Measurements from ENCODE around the gene PIP4K2A. TPM values are rescaled to one million over a fixed set of nuclear protein-coding genes. Genes with fewer than 3 reads are reported as not detected.

The PIP4K2A gene
- total and polyA plus RNA-seq, 2 of the 13 experiments (the other 11 are each of a cell fraction or from before 2014, with no cell fraction given), result 9.1 to 22.6 TPM

GRCh38 chr10:22682237-22683139, 31.9 kb downstream of the PIP4K2A start (continued):
- TF ChIP-seq, protein P1, sequence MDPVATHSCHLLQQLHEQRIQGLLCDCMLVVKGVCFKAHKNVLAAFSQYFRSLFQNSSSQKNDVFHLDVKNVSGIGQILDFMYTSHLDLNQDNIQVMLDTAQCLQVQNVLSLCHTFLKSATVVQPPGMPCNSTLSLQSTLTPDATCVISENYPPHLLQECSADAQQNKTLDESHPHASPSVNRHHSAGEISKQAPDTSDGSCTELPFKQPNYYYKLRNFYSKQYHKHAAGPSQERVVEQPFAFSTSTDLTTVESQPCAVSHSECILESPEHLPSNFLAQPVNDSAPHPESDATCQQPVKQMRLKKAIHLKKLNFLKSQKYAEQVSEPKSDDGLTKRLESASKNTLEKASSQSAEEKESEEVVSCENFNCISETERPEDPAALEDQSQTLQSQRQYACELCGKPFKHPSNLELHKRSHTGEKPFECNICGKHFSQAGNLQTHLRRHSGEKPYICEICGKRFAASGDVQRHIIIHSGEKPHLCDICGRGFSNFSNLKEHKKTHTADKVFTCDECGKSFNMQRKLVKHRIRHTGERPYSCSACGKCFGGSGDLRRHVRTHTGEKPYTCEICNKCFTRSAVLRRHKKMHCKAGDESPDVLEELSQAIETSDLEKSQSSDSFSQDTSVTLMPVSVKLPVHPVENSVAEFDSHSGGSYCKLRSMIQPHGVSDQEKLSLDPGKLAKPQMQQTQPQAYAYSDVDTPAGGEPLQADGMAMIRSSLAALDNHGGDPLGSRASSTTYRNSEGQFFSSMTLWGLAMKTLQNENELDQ (CRISPR knock-in tag; IDR thresholded peaks at IDR 0.05; ENCODE audit: borderline replicate concordance), result no peak
- TF ChIP-seq NR0B2 (CRISPR knock-in tag; IDR thresholded peaks at IDR 0.05) (no peak), MIXL1 (CRISPR knock-in tag; IDR thresholded peaks at IDR 0.05) (0 out of 2 replicates have a peak, but pooled peaks have one; percentile 43), TFAP4 (IDR thresholded peaks at IDR 0.05; ENCODE audit: borderline replicate concordance, low read depth) (peak; percentile 14; the same call in 1 of the 2 replicates), STAT5B (CRISPR knock-in tag; IDR thresholded peaks at IDR 0.05) (no peak), ZC3H13 (CRISPR knock-in tag; IDR thresholded peaks at IDR 0.05) (0 out of 2 replicates have a peak, but pooled peaks have one; percentile 3), MBD4 (IDR thresholded peaks at IDR 0.05; ENCODE audit: borderline replicate concordance, low read length) (no peak), RXRB (CRISPR knock-in tag; IDR thresholded peaks at IDR 0.05; ENCODE audit: borderline replicate concordance) (0 out of 2 replicates have a peak, but pooled peaks have one; percentile 11), NR2F6 (IDR thresholded peaks at IDR 0.05) (no peak), NR2F6 (CRISPR knock-in tag; IDR thresholded peaks at IDR 0.05) (0 out of 2 replicates have a peak, but pooled peaks have one; percentile 30), FOXA1 (IDR thresholded peaks at IDR 0.05) (no peak), FOXA1 (CRISPR knock-in tag; IDR thresholded peaks at IDR 0.05) (peak; percentile 79), ZNF83 (CRISPR knock-in tag; IDR thresholded peaks at IDR 0.05; ENCODE audit: borderline replicate concordance) (no peak), ZNF670 (CRISPR knock-in tag; IDR thresholded peaks at IDR 0.05; ENCODE audit: borderline replicate concordance) (0 out of 2 replicates have a peak, but pooled peaks have one; percentile 13)
- TF ChIP-seq, protein P2, sequence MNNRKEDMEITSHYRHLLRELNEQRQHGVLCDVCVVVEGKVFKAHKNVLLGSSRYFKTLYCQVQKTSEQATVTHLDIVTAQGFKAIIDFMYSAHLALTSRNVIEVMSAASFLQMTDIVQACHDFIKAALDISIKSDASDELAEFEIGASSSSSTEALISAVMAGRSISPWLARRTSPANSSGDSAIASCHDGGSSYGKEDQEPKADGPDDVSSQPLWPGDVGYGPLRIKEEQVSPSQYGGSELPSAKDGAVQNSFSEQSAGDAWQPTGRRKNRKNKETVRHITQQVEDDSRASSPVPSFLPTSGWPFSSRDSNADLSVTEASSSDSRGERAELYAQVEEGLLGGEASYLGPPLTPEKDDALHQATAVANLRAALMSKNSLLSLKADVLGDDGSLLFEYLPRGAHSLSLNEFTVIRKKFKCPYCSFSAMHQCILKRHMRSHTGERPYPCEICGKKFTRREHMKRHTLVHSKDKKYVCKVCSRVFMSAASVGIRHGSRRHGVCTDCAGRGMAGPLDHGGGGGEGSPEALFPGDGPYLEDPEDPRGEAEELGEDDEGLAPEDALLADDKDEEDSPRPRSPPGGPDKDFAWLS (CRISPR knock-in tag; IDR thresholded peaks at IDR 0.05; ENCODE audit: borderline replicate concordance), result no peak
- TF ChIP-seq, protein P3, sequence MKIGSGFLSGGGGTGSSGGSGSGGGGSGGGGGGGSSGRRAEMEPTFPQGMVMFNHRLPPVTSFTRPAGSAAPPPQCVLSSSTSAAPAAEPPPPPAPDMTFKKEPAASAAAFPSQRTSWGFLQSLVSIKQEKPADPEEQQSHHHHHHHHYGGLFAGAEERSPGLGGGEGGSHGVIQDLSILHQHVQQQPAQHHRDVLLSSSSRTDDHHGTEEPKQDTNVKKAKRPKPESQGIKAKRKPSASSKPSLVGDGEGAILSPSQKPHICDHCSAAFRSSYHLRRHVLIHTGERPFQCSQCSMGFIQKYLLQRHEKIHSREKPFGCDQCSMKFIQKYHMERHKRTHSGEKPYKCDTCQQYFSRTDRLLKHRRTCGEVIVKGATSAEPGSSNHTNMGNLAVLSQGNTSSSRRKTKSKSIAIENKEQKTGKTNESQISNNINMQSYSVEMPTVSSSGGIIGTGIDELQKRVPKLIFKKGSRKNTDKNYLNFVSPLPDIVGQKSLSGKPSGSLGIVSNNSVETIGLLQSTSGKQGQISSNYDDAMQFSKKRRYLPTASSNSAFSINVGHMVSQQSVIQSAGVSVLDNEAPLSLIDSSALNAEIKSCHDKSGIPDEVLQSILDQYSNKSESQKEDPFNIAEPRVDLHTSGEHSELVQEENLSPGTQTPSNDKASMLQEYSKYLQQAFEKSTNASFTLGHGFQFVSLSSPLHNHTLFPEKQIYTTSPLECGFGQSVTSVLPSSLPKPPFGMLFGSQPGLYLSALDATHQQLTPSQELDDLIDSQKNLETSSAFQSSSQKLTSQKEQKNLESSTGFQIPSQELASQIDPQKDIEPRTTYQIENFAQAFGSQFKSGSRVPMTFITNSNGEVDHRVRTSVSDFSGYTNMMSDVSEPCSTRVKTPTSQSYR (CRISPR knock-in tag; IDR thresholded peaks at IDR 0.05; ENCODE audit: borderline replicate concordance), result peak; percentile 29; the same call in 1 of the 2 replicates
